Adrenal gland (tissue), 5 donors: ENCODE results near the gene ZNF138.

Experiments used
- CTCF ChIP-seq, 6 experiments: fragments of 450-650 bp in 4 of 6; fragments of 200-600 bp in 2 of 6; sonication (generic) in 1 of 6; IDR thresholded peaks; 1 replicate in 5 of 6; 2 replicates in 1 of 6; pipeline versions ENCODE4 v1.5.1 to v1.8.0; 2016 to 2021; ENCODE audit warnings: antibody characterized with exemption in 6 of 6, mild to moderate bottlenecking in 2 of 6, moderate library complexity in 1 of 6
- POLR2A ChIP-seq, 2 donors: fragments of 450-650 bp; IDR thresholded peaks; one replicate each; pipeline ENCODE4 v1.6.1; 2017; ENCODE audit warnings: antibody characterized with exemption in 2 of 2, mild to moderate bottlenecking in 2 of 2, moderate library complexity in 1 of 2
- donor health status: DM: no; HTN: no; CAD: no.

- no peak for TF ChIP-seq CTCF (IDR thresholded peaks at IDR 0.05)
- no peak for TF ChIP-seq POLR2A (IDR thresholded peaks at IDR 0.05)
These were observed 41.2 kb upstream of the ZNF138 start for GRCh38 chr7:64753032-64753431.
